ENCODE data around the gene TOMM5.

TOMM5 gene

DNA sequence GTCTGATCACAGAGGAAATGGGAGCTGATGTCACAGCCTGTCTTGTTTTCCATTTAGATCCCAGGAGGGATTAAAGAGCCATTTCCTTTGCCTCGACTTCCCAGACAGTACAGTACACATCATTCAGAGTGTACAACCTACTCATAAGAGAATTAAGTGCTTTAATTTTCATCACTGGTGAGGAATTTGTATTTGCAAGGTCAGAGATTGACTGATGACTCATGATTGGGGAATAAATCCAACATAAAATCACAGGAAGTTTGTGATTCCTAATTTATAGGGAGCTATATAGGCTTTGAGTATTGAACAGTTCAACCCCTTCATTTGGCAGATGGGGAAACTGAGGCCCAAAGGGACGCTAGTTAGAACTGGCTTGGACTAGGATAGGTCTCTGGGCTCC lies 4.1 kb upstream of the TOMM5 start:
- no peak for DNase-seq (ENCODE audit: low read depth)
- no peak overlapping the region for H3K4me3 ChIP-seq (ENCODE audit: low read depth, low read length)
- TF ChIP-seq, protein P1, sequence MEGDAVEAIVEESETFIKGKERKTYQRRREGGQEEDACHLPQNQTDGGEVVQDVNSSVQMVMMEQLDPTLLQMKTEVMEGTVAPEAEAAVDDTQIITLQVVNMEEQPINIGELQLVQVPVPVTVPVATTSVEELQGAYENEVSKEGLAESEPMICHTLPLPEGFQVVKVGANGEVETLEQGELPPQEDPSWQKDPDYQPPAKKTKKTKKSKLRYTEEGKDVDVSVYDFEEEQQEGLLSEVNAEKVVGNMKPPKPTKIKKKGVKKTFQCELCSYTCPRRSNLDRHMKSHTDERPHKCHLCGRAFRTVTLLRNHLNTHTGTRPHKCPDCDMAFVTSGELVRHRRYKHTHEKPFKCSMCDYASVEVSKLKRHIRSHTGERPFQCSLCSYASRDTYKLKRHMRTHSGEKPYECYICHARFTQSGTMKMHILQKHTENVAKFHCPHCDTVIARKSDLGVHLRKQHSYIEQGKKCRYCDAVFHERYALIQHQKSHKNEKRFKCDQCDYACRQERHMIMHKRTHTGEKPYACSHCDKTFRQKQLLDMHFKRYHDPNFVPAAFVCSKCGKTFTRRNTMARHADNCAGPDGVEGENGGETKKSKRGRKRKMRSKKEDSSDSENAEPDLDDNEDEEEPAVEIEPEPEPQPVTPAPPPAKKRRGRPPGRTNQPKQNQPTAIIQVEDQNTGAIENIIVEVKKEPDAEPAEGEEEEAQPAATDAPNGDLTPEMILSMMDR (IDR thresholded peaks at IDR 0.05; ENCODE audit: insufficient read depth, low read depth, low read length, missing control alignments) = no peak

DNA sequence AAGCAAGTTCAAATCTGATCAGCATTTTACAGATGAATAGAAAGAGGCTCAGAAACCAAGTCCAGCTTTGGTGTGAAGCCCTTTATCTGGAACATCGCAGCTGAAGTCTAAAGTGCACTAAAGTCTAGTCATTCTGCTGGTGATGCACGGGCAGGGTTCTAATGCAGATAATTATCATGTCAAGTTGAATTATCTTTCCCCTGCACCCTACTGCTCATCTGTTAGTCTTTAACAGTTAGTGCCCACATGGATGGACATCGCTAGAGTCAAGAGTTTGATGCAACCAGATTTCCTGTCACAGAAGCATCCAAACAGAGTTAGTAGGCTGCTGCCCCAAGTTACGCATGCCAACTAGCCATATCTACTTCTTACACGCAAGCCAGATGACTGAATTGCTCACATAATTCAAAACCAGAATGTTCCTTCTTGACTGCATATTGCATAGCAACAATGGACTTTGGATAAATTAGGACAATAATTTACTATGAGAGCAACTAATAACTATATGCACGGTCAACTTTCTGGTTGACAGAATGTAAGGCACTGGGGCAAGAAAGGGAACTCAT lies 1.6 kb upstream of the TOMM5 start:
- peak overlapping the region; percentile 51; the same call in 1 of the 2 replicates for H3K4me3 ChIP-seq (ENCODE audit: low read depth, low read length)
- TF ChIP-seq, protein P1 (IDR thresholded peaks at IDR 0.05; ENCODE audit: insufficient read depth, low read depth, low read length, missing control alignments) = no peak
- DNase-seq (ENCODE audit: low read depth) = no peak

DNA sequence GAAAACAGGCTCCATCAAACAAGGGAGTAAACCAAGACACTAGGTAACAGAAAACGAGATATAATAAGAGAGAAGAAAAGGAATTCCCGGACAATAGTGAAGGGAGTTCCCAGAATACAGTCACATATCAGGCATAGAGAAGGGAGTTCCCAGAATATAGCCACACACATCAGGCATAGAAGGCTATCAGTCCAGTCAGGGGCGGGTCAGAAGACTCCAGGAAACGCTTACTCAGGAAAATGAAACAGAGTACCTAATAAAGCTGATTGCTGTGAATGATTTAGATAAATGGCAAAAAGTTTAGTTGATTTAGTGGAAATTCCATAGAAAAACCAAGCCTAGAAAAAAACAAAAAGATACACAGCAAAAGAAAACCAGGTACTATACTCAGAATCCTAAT lies 4.9 kb downstream of the TOMM5 start:
- DNase-seq (ENCODE audit: low read depth) = no peak
- TF ChIP-seq, protein P1 (IDR thresholded peaks at IDR 0.05; ENCODE audit: insufficient read depth, low read depth, low read length, missing control alignments) = no peak
- H3K4me3 ChIP-seq (ENCODE audit: low read depth, low read length) = no peak overlapping the region

DNA sequence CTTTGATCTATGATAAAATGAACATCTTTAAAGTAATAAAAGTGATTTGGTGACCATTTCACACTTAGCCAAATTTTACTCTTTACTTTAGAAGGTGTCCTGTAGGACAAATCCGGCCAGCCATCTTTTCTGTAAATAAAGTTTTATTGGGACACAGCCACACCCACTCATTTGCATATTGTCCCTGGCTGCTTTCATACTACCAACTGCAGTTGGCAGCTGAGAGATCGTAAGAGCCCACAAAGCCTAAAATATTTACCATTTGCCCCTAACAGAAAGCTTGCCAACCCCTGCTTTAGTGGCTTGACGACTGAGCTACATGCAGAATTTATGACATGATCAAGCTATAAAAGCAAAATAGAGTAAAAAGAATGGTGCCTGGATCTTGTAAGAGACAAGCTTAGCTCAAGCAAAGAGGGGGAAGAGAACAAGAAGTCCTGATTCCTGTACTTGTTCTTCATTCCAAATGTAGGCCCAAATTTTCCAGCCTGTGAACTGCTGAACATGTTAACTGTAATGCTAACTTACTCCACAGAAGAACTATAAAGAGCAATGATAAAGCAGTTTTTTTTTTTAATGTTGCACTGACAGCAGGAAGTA lies 8.8 kb downstream of the TOMM5 start:
- no peak for DNase-seq (ENCODE audit: low read depth)
- TF ChIP-seq, protein P1 (IDR thresholded peaks at IDR 0.05; ENCODE audit: insufficient read depth, low read depth, low read length, missing control alignments) = no peak
- no peak overlapping the region for H3K4me3 ChIP-seq (ENCODE audit: low read depth, low read length)

DNA sequence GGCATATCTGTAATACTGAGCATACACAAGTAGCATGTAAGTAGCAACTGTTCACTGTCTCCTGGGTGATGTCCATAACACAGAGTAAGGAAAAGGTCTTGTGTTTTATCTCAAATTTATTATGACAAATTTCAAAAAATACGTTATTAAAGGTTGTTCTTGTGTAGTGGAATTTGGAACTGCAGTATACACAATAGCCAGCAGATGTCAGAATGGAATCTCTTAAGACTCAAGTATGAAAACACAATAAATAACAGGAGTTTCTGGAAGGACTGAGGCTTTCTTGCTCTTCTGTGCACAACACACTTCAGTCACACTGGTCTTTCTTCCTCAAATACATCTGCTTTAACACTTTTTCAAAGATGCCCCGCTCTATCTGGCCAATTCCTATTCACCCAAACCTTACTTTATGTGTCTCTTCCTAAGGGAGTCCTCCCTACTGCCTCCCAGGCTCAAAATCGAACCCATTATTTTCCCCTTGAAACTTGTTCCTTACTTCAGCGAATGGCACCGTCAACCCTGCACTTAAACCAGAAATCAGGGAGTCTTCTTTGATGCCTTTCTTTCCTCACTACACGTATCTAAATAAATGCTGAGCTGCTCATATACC lies 9.7 kb downstream of the TOMM5 start:
- TF ChIP-seq, protein P1 (IDR thresholded peaks at IDR 0.05; ENCODE audit: insufficient read depth, low read depth, low read length, missing control alignments) = peak; percentile 57
- DNase-seq (ENCODE audit: low read depth) = peak; percentile 70
- no peak overlapping the region for H3K4me3 ChIP-seq (ENCODE audit: low read depth, low read length)

DNA sequence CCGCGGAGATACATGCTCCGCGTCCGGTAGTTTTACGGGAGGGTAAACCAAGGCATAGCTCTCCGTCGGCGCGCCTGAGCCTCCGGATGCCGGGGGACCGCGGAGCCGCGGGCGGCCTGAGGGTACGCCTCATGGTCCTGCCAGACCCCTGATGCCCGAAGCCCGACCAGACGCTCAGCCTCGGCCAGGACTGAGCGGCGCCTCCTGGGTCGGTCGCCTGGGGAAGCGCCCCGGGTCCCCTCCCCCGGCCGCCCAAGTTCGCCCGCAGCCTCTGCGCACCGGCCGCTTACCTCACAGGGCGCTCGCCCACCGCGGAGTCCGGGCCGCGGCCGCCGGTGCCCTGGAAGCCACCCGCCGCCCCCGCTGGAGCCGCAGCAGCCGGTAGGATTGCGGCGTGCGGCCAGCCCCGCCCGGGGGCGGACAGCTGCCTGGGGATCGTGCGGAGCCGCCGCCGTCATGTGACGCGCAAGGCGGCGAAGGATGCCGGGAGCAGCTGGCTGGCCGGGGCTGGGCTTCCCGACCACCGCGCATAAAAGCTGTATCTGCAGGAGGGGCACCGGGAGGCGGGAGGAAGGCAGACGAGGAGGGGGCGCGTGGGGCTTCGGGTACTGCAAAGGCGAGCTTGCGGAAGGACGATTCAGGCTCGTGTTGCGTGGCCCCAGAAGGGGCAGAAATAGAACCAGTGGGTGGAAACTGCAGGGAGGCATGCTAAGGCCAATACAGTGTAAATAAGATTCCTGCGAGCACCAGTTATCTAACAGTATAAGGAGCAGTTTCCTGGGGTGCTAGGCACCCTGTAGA lies 16.3 kb downstream of the TOMM5 start, which contains the start of gene FBXO10:
Gene FBXO10 (minus strand): TSS at position 460 of the 801 bp plus-strand sequence. CDS start 34,612 bp downstream, outside the sequence.
- TF ChIP-seq, protein P1 (IDR thresholded peaks at IDR 0.05; ENCODE audit: insufficient read depth, low read depth, low read length, missing control alignments) = no peak
- peak within 1 kb of the TSS; percentile 86 for H3K4me3 ChIP-seq (ENCODE audit: low read depth, low read length)
- DNase-seq (ENCODE audit: low read depth) = peak; percentile 74

Data from GM12865 (cell line).